AG20443 (cell line): ENCODE data around the gene F11.
"Not testable (repeated sequence)": the region's sequence is repeated elsewhere in the genome, so short reads cannot be mapped to it uniquely, and the experiment has no call there.

ENCODE experiments used
- DNase-seq: peaks from one replicate; pipeline ENCODE4 v3.0.0; 2012; ENCODE audit warnings: low spot score, mixed read lengths

The F11 gene

DNA sequence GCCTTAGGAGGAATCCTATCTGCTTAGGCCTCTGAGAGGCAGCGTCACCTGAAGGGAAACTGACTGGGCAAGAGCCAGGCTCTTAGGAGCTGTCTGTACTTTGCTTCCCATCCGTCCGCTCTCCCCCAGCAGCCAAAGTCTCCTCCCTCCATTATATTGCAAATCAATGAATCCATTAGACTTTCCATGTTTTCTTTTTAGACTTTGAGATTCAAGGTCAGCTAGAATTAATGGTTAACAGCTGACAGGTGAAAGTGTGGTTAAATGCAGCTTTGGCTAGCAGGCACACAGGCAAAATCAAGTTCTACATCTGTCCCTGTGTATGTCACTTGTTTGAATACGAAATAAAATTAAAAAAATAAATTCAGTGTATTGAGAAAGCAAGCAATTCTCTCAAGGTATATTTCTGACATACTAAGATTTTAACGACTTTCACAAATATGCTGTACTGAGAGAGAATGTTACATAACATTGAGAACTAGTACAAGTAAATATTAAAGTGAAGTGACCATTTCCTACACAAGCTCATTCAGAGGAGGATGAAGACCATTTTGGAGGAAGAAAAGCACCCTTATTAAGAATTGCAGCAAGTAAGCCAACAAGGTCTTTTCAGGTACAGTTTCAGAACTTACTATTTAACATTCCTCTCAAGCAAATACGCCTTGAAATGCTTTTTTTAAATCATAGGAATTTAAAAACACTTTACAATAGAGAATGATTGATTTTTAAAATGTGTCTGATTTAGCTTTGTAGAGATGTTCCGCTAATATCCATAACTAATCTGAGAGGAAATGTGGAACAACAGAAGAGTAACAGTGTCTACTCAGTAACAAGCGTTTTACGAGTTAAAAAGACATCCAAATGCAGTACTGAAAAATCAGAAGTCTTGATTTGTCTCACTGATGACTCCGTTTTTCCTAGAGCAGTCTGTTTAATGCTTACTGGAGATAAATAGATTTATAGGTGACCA, at the start of gene F11:
F11 (plus strand) TSS at position 507 of the 970 bp plus-strand sequence. CDS start 948 bp downstream, outside the sequence.
- DNase-seq, result no peak

- DNase-seq, result no peak
Measured at GRCh38 chr4:186216465-186217024, 49.4 kb upstream of the F11 start.

DNA sequence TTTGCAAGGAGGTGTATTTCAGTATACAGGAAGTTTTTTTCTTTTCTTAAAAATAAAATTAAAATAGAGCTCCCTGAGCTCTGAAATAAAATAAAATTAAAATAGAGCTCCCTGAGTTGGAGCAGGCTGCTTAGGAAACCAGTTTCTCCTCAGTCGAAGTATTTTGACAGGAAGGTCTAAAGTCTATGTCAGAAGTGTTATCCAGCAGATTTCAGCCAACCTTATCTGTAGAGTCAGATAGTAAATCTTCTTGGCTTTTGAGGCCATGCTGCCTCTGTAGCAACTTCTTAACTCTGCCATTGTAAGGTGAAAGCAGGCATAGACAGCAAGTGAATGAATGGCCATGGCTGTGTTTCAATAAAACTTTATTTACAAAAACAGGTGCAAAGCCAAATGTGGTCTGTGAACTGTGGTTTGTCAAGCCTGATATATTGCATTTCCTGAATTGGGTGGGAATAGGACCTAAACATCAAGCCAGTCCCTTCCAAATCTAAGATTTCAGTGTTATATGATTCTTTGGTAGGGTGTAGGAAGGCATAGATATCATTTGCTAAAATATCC, 48.2 kb upstream of the F11 start:
- no peak for DNase-seq

DNA sequence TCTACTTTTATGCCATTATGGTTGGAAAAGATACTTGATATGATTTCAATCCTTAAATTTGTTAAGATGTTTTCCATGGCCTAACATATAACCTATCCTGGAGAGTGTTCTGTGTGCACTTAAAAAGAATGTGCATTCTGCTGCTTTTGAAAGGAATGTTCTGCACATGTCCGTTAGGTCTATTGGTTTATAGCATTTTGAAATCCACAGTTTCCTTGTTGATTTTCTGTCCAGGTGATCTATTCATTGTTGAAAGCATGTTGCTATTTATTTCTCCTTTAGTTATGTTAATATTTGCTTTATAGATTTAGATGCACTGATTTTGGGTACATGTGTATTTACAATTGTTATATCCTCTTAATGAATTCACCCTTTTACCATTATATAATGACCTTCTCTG, 44.4 kb upstream of the F11 start:
- no peak for DNase-seq

DNA sequence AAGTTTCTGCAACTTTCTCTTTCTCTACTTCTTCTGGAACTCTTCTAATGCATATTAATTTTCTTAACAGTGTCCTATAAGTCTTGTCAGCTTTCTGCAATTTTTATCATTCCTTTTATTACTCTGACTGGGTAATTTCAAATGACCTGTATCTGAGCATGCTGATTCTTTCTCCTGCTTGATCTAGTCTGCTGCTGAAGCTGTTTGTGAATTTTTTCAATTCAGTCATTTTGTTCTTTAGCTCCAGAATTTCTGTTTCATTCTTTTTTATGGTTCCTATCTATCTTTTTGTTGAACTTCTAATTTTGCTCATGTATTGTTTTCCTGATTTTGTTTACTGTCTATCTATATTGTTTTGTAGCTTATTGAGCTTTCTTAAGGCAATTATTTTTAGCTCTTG, 40.1 kb upstream of the F11 start:
- no peak for DNase-seq

- no peak for DNase-seq
Measured at GRCh38 chr4:186226521-186227189, 39.3 kb upstream of the F11 start.

DNA sequence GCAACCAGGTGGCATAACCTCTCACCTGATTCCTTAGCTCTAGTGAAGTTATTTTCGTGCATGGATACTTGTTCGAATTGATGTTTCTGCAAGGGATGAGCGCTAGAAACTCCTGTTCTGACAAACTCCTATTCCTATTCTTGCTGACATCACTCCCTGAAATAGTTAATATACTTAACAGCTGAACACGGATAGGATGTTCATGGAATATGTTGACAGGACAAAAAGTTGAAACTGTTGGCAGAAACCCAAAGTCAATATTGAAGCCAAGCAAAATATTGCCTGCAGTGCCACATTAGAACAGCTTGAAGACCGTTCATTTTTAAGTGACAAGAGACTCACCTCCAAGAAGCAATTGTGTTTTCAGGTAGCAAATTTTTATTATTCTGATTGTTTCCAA, 38.8 kb upstream of the F11 start, which contains the start of gene KLKB1:
KLKB1 (plus strand) TSS at position 287 of the 400 bp plus-strand sequence. CDS start 689 bp downstream, outside the sequence.
- no peak for DNase-seq

DNA sequence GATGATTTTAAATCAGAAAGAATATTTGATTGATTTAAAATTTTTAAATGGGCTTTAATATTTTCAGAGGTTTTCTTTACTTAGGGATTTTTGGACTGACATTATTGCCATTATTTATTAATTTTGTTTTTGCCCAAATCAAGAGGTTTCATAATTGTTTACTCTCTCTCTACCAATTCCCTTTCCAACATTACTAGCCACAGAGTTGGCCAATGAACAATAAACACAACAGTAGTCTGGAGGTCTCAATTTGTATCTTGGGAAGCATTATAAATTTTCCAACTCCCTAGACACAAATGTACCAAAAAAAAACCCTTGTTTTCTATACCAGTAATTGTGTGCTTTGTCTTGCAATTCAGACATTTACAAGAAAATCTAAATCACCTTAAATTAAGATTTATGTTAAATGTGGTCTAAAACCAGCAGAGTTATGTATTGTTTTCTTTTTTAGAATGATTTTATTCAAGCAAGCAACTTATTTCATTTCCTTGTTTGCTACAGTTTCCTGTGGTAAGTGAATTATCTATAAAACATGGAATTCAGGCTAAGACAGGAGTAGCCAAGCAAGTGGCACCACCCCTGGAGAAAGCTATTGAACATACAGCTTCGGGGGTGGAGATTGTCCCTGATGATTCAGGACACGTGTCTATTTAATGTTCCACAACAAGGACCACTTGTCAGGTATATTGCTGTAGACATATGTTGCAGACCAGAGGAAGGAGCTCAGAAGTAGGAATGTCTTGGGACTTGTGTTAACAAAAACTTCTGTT, 38.1 kb upstream of the F11 start:
- no peak for DNase-seq

DNA sequence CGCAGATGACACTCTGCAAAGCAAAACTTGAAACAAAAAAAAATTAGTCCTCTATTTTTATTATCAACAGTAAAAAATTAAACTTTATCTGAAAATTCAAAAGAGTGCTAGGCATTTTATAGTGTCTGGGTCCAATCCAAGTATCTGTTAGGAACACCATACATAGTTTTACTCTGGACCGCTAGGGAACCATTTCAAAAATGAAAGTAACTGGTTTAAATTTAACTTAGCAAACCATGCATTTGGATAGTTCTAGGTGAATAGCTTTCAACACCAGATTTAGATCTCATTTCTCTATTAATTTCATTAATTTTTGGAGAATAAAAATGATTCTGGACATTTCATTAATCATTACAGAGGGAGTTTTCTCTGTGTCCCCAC, 37.5 kb upstream of the F11 start:
- DNase-seq, result no peak

DNA sequence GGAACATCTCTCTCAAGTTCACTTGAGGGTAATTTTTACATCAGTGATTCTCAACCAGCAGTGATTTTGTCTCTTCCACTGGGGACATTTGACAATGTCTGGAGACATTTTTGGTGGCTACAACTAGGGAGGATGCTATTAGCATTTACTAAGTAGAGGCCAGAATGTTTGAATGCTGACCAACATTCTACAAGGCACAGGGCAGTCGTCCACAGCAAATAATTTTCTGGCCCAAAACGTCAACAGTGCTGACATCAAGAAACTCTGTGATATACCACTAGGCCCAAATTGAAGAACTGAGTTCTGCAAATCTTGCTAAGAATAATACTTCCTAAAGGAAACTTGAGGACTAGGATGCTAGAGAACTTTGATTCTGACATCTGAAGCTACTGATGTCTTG, 31.6 kb upstream of the F11 start:
- no peak for DNase-seq

- DNase-seq, result no peak
Measured at GRCh38 chr4:186236126-186236525, 29.9 kb upstream of the F11 start.

DNA sequence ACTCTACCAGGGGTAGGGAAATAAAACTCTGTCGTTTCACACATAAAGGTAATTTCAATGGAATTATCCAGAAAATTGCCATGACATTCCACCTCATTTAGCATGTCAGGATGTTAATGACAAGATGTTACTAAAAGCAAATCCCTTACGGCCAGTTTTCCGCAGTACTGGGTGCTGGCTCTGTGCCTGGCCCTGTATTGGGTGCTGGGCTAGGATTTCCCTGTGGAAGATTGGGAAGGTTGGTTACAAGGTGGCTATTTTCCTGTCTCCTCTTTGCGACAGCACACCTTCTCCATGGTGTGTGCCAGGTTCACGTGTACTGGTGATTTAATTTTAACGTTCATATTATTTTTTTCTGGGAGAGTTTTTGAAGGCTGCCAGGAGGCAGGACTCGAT, 25.5 kb upstream of the F11 start:
- no peak for DNase-seq

DNA sequence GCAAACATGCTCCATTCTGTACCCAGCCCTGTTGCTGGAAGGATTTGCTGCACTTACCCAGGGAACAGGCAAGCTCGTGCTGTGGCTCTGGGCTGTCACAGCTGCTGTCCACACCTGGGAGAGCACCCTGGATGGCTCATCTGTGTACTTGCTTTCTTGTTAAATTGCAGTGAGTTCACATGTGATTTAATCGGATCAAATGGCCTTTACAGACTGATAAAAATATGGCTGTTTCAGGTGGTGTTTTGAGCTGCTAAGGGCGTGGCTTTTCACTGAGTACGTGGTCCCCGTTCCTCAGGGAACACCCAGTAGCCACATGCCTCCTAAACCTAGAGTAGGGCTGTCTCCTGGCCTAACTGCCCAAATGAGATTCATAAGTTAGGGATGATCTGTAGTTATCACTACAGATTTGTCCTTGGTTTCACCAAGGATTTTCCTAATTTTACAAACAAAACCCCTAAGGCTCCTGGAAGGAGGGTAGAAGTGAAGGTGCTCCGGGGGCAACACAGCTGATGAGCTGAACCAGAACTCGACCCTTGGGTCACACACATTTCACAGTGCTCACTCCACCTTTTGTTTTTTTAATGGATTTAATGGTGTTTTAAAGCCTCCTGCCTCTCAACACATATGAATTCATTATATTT, 25.0 kb upstream of the F11 start:
- DNase-seq, result no peak

- DNase-seq, result no peak
Measured at GRCh38 chr4:186241616-186242015, 24.4 kb upstream of the F11 start.

GRCh38 chr4:186242031-186242430, 24.0 kb upstream of the F11 start:
- DNase-seq, result not testable (repeated sequence)

DNA sequence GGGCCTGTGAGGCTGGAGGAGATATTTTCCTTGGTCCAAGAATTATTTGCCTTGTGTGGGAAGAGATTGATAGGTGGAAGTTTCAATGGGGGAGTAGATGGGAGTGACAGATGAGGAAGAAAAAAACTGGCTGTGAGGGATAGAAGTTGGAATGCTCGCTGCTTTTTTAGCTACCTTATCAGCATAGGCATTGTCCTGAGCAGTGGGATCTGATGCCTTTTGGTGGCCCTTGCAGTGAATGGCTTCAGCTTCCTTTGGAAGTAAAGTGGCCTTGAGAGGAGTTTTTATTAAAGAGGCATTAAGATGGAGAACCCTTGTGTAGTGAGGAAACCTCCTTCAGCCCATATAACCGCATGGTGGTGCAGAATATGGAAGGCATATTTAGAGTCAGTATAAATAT, 22.7 kb upstream of the F11 start:
- no peak for DNase-seq

DNA sequence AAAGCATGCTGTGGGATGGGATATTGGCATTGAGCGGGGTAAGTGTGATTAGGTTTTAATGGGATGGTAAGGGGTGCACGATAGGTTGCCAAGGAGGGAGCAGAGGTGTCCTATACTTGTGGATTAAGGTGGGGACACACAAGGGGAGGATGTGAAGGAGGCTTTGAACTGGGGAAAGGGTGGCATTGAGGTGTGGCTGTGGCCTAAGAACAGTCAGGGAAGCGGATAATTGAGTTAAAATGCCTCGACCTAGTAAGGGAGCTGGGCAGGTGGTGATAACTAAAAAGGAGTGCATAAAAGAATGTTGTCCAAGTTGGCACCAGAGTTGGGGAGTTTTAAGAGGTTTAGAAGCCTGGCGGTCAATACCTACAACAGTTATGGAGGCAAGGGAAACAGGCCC, 21.2 kb upstream of the F11 start:
- no peak for DNase-seq

DNA sequence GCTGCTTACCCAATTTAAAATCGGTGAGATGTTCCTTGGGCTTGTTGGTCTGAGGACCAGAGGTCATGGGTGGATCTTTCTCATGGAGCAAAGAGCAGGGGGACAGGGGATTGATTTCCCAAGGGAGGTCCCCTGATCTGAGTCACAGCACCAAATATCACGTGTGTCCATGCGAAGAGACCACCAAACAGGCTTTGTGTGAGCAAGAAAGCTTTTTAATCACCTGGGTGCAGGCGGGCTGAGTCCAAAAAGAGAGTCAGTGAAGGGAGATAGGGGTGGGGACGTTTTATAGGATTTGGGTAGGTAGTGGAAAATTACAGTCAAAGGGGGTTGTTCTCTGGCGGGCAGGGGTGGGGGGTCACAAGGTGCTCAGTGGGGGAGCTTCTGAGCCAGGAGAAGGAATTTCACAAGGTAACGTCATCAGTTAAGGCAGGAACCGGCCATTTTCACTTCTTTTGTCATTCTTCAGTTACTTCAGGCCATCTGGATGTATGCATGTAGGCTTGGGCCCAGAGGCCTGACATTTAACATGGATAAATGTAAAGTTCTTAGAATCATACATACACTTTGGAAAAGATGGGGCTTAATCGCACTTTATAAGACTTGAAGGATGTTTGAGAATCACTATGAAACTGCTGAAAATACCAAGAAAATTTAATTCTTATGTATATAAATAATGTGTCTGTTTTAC, 18.8 kb upstream of the F11 start:
- not testable (repeated sequence) for DNase-seq

DNA sequence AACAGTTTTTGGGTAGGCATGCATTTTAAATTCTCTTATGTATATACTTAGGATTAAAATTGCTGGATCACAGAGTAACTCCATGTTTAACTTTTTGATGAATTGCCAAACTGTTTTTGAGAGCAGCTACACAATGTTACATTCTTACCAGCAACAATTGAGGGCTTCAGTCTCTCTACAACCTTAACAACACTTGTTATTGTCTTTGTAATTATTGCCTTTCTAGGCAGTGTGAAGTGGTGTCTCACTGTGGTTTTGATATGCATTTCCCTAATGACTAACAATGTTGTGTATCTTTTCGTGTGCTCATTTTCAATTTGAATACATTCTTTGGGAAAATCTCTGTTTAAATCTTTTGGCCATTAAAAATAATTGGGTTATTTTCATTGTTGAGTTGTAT, 17.3 kb upstream of the F11 start:
- no peak for DNase-seq
